Measurements from ENCODE around the gene MSRB3. TPM values are rescaled to one million over a fixed set of nuclear protein-coding genes. Genes with fewer than 3 reads are reported as not detected.

Gene MSRB3
- total and polyA plus RNA-seq, 2 donors (not counting 3 experiments of a cell fraction or from before 2014, with no cell fraction given), result 20.0 to 59.3 TPM

DNA sequence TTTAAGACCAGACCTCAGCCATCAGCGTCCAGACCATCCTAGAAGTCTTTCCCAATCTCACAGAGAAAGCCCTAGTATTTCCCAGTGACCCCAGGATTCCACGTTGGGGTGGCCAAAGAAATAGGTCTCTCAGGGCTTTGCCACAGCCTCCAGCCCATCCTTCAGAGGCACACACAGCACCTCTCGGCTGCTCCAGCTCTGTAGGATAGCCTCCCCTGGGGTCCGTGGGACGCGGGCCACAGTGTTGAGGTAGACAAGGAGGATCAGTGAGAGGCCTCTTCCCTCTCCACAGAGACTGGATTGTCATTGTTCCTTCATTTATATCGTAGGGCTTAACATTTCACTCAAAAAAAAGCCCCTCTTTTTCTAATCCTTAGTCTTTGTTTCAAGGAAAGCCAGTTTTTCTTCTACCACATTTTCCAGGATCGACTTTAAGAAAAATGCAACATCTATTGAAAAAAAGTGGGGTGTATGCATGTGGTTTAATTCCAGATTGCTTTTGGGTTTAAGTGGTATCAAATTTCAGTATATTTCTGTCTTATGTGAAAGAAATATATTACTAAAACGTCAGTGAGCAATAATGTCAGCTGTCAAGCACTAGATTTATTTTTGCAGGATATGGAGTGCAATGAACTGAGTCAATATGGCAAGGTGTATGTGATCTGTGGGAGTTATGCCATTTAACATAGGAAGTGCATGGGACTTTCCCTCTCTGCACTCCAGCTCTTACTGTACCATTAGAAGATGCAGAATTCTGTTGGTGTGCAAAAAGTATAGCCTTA lies 187.5 kb downstream of the MSRB3 start:
- Histone ChIP-seq H4K20me1 (replicated peaks; ENCODE audit: control insufficient read depth, extremely low read depth, insufficient read depth, low read length) (no peaks in the 10 kb centered on the region), H3K4me3 (replicated peaks in 1 of 3; ENCODE audit: insufficient read depth in 1 of 3, low read depth in 1 of 3, low read length in 3 of 3) (no peak overlapping the region), H3K9me1 (replicated peaks; ENCODE audit: control insufficient read depth, extremely low read depth, insufficient read depth, low read length) (no peaks in the 10 kb centered on the region), H3K9me3 (replicated peaks; ENCODE audit: control insufficient read depth, insufficient read depth, low read length) (no peaks in the 10 kb centered on the region), H3K4me1 (ENCODE audit: control insufficient read depth, extremely low read depth, insufficient read depth, low read length) (no peaks in the 10 kb centered on the region), H3K79me2 (ENCODE audit: control insufficient read depth, insufficient read depth, low read length) (no peaks in the 10 kb centered on the region), H3K4me2 (ENCODE audit: insufficient read depth, low read length) (no peak overlapping the region), H3K27me3 (ENCODE audit: control insufficient read depth in 2 of 2, insufficient read depth in 2 of 2, low read length in 2 of 2) (no peaks in the 10 kb centered on the region), H3K27ac (ENCODE audit: insufficient read depth, low read depth, low read length) (no peak overlapping the region), H2AFZ (ENCODE audit: low read depth, low read length) (no peak overlapping the region), H3K9ac (replicated peaks; ENCODE audit: extremely low read depth, insufficient read depth, low read length) (no peak overlapping the region), H3K36me3 (ENCODE audit: control insufficient read depth in 2 of 2, extremely low read depth in 1 of 2, insufficient read depth in 2 of 2, low read length in 2 of 2) (no peaks in the 10 kb centered on the region)
- ChIA-PET CTCF (no interaction called here), POLR2A (no interaction called here)
- TF ChIP-seq MYC (IDR thresholded peaks at IDR 0.05; ENCODE audit: low read depth, low read length) (no peak), GATA2 (IDR thresholded peaks at IDR 0.05; ENCODE audit: insufficient read depth, insufficient read length, low read depth, low read length) (no peak), POLR2AphosphoS5 (IDR thresholded peaks at IDR 0.05; ENCODE audit: insufficient read depth, low read depth, low read length) (no peak), EZH2 (IDR thresholded peaks at IDR 0.05; ENCODE audit: borderline replicate concordance, low read depth, low read length, severe bottlenecking) (no peak), FOS (IDR thresholded peaks at IDR 0.05; ENCODE audit: borderline replicate concordance, insufficient read depth, low read length) (no peak), JUN (IDR thresholded peaks at IDR 0.05; ENCODE audit: borderline replicate concordance, insufficient read depth, insufficient read length, low read depth) (no peak)
- TF ChIP-seq, protein P1, sequence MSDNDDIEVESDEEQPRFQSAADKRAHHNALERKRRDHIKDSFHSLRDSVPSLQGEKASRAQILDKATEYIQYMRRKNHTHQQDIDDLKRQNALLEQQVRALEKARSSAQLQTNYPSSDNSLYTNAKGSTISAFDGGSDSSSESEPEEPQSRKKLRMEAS (IDR thresholded peaks at IDR 0.05; ENCODE audit: insufficient read depth, insufficient read length), result no peak
- TF ChIP-seq, protein P2, sequence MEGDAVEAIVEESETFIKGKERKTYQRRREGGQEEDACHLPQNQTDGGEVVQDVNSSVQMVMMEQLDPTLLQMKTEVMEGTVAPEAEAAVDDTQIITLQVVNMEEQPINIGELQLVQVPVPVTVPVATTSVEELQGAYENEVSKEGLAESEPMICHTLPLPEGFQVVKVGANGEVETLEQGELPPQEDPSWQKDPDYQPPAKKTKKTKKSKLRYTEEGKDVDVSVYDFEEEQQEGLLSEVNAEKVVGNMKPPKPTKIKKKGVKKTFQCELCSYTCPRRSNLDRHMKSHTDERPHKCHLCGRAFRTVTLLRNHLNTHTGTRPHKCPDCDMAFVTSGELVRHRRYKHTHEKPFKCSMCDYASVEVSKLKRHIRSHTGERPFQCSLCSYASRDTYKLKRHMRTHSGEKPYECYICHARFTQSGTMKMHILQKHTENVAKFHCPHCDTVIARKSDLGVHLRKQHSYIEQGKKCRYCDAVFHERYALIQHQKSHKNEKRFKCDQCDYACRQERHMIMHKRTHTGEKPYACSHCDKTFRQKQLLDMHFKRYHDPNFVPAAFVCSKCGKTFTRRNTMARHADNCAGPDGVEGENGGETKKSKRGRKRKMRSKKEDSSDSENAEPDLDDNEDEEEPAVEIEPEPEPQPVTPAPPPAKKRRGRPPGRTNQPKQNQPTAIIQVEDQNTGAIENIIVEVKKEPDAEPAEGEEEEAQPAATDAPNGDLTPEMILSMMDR (IDR thresholded peaks at IDR 0.05; ENCODE audit: extremely low read depth in 1 of 2, insufficient read depth in 1 of 2, low read depth in 1 of 2, low read length in 2 of 2), result no peak
- DNase-seq (ENCODE audit: low read depth, low spot score), result no peak
- intact Hi-C loops (cut with micrococcal nuclease) (no loop called here), dilution Hi-C loops (cut with MboI; ENCODE audit: extremely low pct_ligation_motif_present, low sequenced_read_pairs) (no loop called here)
- no TSS peak for BruUV-seq (replicated peaks)
- FAIRE-seq, result no peak
